Right ventricle myocardium superior (tissue), 1 donor: Measurements from ENCODE around the gene FAM174C. TPM values are rescaled to one million over a fixed set of nuclear protein-coding genes. Genes with fewer than 3 reads are reported as not detected.
"Not testable (repeated sequence)": the region's sequence is repeated elsewhere in the genome, so short reads cannot be mapped to it uniquely, and the experiment has no call there.

Experiments used
- ATAC-seq: fragments of 200-7000 bp; cut with Tn5 transposase; one replicate; pipeline ENCODE4 v1.9.1; 2020; ENCODE audit warnings: mild to moderate bottlenecking; ENCODE audit not compliant: poor library complexity
- DNase-seq: peaks from one replicate; pipeline ENCODE4 v3.0.0-alpha.2; 2020
- intact Hi-C: fragments of 100-400 bp; cut with DNase I; formaldehyde crosslinking; loops from one replicate; pipeline ENCODE4 v1.11.2; 2022
- total RNA-seq: library from RNA; stranded (reverse); fragmentation: NEBNext Ultra II Directional; extraction: Animal tissue kit (Norgen Biotek cat#: 25700); gene quantifications from one replicate; pipeline ENCODE4 v1.2.1, GENCODE V29; 2021
- donor health status: DM: no; HTN: yes; CAD: no; lungs with severe emphysema.

Gene FAM174C
- total RNA-seq, 1 donor from 2014 or later = 12.4 TPM

GRCh38 chr19:1246265-1247087, 28.9 kb upstream of the FAM174C start:
- ATAC-seq, intact Hi-C loops: not testable (repeated sequence)
- DNase-seq = peak; percentile 63

- DNase-seq = no peak
- intact Hi-C loops = no loop called here
- ATAC-seq = no peak
These were observed 27.6 kb upstream of the FAM174C start for GRCh38 chr19:1247748-1248138.

- DNase-seq = peak; percentile 91
- peak; percentile 37 for ATAC-seq
- intact Hi-C loops = no loop called here
These were observed 27.1 kb upstream of the FAM174C start, which contains the start of gene MIDN for GRCh38 chr19:1248139-1248785. MIDN (plus strand) TSS chr19:1248583; CDS start chr19:1250297, 1,714 bp downstream.

GRCh38 chr19:1248786-1249297, 26.5 kb upstream of the FAM174C start:
- intact Hi-C loops = no loop called here
- ATAC-seq (peak; percentile 15), DNase-seq (peak; percentile 90)

- ATAC-seq = peak; percentile 13
- DNase-seq = peak; percentile 97
- intact Hi-C loops = no loop called here
These were observed 25.9 kb upstream of the FAM174C start for GRCh38 chr19:1249298-1249989.

GRCh38 chr19:1249990-1250436, 25.3 kb upstream of the FAM174C start:
- intact Hi-C loops = no loop called here
- ATAC-seq (no peak), DNase-seq (no peak)

- intact Hi-C loops = no loop called here
- peak; percentile 83 for DNase-seq
- no peak for ATAC-seq
These were observed 24.7 kb upstream of the FAM174C start for GRCh38 chr19:1250437-1251260.

- intact Hi-C loops = no loop called here
- DNase-seq = peak; percentile 89
- no peak for ATAC-seq
These were observed 23.8 kb upstream of the FAM174C start for GRCh38 chr19:1251330-1252220.

GRCh38 chr19:1252221-1252820, 23.0 kb upstream of the FAM174C start:
- DNase-seq = peak; percentile 94
- intact Hi-C loops = no loop called here
- ATAC-seq = peak; percentile 43

- ATAC-seq (peak; percentile 37), DNase-seq (peak; percentile 94)
- intact Hi-C loops = no loop called here
These were observed 22.4 kb upstream of the FAM174C start for GRCh38 chr19:1252821-1253513.

GRCh38 chr19:1253514-1254080, 21.7 kb upstream of the FAM174C start:
- intact Hi-C loops = no loop called here
- no peak for ATAC-seq
- no peak for DNase-seq

GRCh38 chr19:1254081-1254527, 21.2 kb upstream of the FAM174C start:
- ATAC-seq (no peak), DNase-seq (no peak)
- intact Hi-C loops = no loop called here

GRCh38 chr19:1254530-1255185, 20.7 kb upstream of the FAM174C start:
- intact Hi-C loops = no loop called here
- DNase-seq = no peak
- no peak for ATAC-seq

- no peak for DNase-seq
- ATAC-seq = no peak
- intact Hi-C loops = no loop called here
These were observed 19.9 kb upstream of the FAM174C start for GRCh38 chr19:1255186-1256161.
